Transverse colon (tissue), 4 donors: ENCODE results near the gene TNK2. TPM values are rescaled to one million over a fixed set of nuclear protein-coding genes. Genes with fewer than 3 reads are reported as not detected.
"Not testable (repeated sequence)": the region's sequence is repeated elsewhere in the genome, so short reads cannot be mapped to it uniquely, and the experiment has no call there.

Source experiments
- DNase-seq: peaks from one replicate; pipeline ENCODE4 v3.0.0-alpha.2; 2019
- H3K27ac ChIP-seq, 4 donors: fragments of 200-600 bp; sonication (generic); 2 replicates each; pipeline ENCODE4 v1.5.1; 2016 to 2018; ENCODE audit warnings: inconsistent platforms in 4 of 4
- H3K27me3 ChIP-seq: fragments of 200-600 bp; sonication (generic); 2 replicates; pipeline ENCODE4 v1.5.1; 2017; ENCODE audit warnings: inconsistent platforms
- H3K36me3 ChIP-seq, 4 donors: fragments of 200-600 bp; sonication (generic); 2 replicates each; pipeline ENCODE4 v1.5.1; 2017 to 2019; ENCODE audit warnings: inconsistent platforms in 4 of 4
- H3K4me1 ChIP-seq, 4 donors: fragments of 200-600 bp; sonication (generic); 2 replicates each; pipeline ENCODE4 v1.5.1; 2017 to 2020; ENCODE audit warnings: inconsistent platforms in 4 of 4
- H3K4me3 ChIP-seq, 4 donors: fragments of 200-600 bp; sonication (generic); 1 replicate in 1 of 4; 2 replicates in 3 of 4; pipeline versions ENCODE4 v1.5.1 to v1.6.1; 2017 to 2019; ENCODE audit warnings: inconsistent platforms in 4 of 4
- H3K9me3 ChIP-seq, 2 donors: fragments of 200-600 bp; sonication (generic); 2 replicates each; pipeline ENCODE4 v1.5.1; 2017 to 2019; ENCODE audit warnings: inconsistent platforms in 2 of 2
- EP300 ChIP-seq: sonication (generic); formaldehyde crosslinking; IDR thresholded peaks from one replicate; pipeline ENCODE4 v1.6.1; 2017; ENCODE audit warnings: antibody characterized with exemption, low read depth
- POLR2A ChIP-seq: fragments of 450-650 bp; IDR thresholded peaks from one replicate; pipeline ENCODE4 v1.6.1; 2016; ENCODE audit warnings: antibody characterized with exemption, mild to moderate bottlenecking, moderate library complexity
- POLR2AphosphoS5 ChIP-seq, 3 donors: sonication (generic); formaldehyde crosslinking; IDR thresholded peaks; one replicate each; pipeline ENCODE4 v1.6.1; 2016; ENCODE audit warnings: antibody characterized with exemption in 3 of 3
- WGBS, 2 donors: methylation state at CpG; one replicate each; pipeline ENCODE4 v1.1.5; 2018; ENCODE audit warnings: low coverage in 1 of 2; 5-methylcytosine and 5-hydroxymethylcytosine counted together
- in situ Hi-C, 4 donors: fragments of 200-750 bp; cut with MboI; loops; one replicate each; pipeline versions ENCODE4 v1.15.0 to v1.15.1; 2017; ENCODE audit warnings: low sequenced_read_pairs in 3 of 4, low pct_ligation_motif_present in 1 of 4, low pct_unique_long_range_greater_than_20kb in 1 of 4
- intact Hi-C: fragments of 100-400 bp; cut with DNase I; formaldehyde crosslinking; loops from one replicate; pipeline ENCODE4 v1.15.1; 2023; ENCODE audit warnings: low total_unique reads
- total RNA-seq, 4 donors: library from RNA; depleted of rRNA; stranded (reverse); fragments of >200 nt; gene quantifications; one replicate each; pipeline ENCODE4 v1.1.0, GENCODE V29; 2016
- TF ChIP-seq, protein P1 (sequence below), 5 experiments: fragments of 200-600 bp in 3 of 5; fragments of 450-650 bp in 2 of 5; sonication (generic) in 3 of 5; IDR thresholded peaks; 1 replicate in 2 of 5; 2 replicates in 3 of 5; pipeline ENCODE4 v1.5.1; 2016 to 2017; ENCODE audit warnings: antibody characterized with exemption in 5 of 5, inconsistent platforms in 3 of 5, mild to moderate bottlenecking in 2 of 5, moderate library complexity in 1 of 5

TNK2 gene
- total RNA-seq, 4 donors from 2014 or later, result 19.1 to 74.1 (median 21.3) TPM

GRCh38 chr3:195818301-195818700, 90.0 kb downstream of the TNK2 start:
- intact Hi-C loops (no loop called here), in situ Hi-C loops (no loop called here)
- 90 to 92% methylated on average over 5 to 21 of the region's 21 CpGs for WGBS, 2 donors
- no peak for TF ChIP-seq POLR2A
- no peak for DNase-seq
- no peaks in the 10 kb centered on the region for H3K36me3 ChIP-seq
- no peak overlapping the region for H3K27ac ChIP-seq
- H3K9me3 ChIP-seq, result no peaks in the 10 kb centered on the region
- H3K4me3 ChIP-seq, result no peak overlapping the region
- H3K27me3 ChIP-seq, result peaks cover 6% of the 10 kb centered on the region
- peaks cover 0 to 8% (median 3%) of the 10 kb centered on the region in 4 donors for H3K4me1 ChIP-seq

GRCh38 chr3:195817578-195818135, 90.7 kb downstream of the TNK2 start:
- 86 to 94% methylated on average over 6 to 17 of the region's 17 CpGs for WGBS, 2 donors
- TF ChIP-seq POLR2A (no peak), EP300 (no peak), POLR2AphosphoS5 (IDR thresholded peaks at IDR 0.05) (no peak)
- TF ChIP-seq, protein P1, sequence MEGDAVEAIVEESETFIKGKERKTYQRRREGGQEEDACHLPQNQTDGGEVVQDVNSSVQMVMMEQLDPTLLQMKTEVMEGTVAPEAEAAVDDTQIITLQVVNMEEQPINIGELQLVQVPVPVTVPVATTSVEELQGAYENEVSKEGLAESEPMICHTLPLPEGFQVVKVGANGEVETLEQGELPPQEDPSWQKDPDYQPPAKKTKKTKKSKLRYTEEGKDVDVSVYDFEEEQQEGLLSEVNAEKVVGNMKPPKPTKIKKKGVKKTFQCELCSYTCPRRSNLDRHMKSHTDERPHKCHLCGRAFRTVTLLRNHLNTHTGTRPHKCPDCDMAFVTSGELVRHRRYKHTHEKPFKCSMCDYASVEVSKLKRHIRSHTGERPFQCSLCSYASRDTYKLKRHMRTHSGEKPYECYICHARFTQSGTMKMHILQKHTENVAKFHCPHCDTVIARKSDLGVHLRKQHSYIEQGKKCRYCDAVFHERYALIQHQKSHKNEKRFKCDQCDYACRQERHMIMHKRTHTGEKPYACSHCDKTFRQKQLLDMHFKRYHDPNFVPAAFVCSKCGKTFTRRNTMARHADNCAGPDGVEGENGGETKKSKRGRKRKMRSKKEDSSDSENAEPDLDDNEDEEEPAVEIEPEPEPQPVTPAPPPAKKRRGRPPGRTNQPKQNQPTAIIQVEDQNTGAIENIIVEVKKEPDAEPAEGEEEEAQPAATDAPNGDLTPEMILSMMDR (IDR thresholded peaks at IDR 0.05), result no peak
- Histone ChIP-seq H3K27ac (no peak overlapping the region), H3K27me3 (peaks cover 10% of the 10 kb centered on the region), H3K36me3 (no peaks in the 10 kb centered on the region), H3K4me1 (peaks cover 0 to 6% (median 0%) of the 10 kb centered on the region in 4 donors), H3K9me3 (no peaks in the 10 kb centered on the region), H3K4me3 (no peak overlapping the region)
- no peak for DNase-seq
- intact Hi-C loops (no loop called here), in situ Hi-C loops (no loop called here)

DNA sequence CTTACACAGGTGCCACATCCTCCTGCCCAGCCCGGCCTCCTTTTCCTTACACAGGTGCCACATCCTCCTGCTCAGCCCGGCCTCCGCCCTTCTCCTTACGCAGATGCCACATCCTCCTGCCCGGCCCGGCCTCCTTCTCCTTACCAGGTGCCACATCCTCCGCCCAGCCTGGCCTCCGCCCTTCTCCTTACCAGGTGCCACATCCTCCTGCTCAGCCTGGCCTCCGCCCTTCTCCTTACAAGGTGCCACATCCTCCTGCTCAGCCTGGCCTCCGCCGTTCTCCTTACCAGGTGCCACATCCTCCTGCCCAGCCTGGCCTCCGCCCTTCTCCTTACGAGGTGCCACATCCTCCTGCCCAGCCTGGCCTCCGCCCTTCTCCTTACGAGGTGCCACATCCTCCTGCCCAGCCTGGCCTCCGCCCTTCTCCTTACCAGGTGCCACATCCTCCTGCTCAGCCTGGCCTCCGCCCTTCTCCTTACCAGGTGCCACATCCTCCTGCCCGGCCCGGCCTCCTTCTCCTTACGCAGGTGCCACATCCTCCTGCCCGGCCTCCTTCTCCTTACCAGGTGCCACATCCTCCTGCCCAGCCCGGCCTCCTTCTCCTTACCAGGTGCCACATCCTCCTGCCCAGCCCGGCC, 92.0 kb downstream of the TNK2 start:
- intact Hi-C loops, H3K27ac ChIP-seq, H3K36me3 ChIP-seq, H3K9me3 ChIP-seq, H3K4me1 ChIP-seq, H3K4me3 ChIP-seq, in situ Hi-C loops: not testable (repeated sequence)
- WGBS, 2 donors, result 64 to 76% methylated on average over 8 to 22 of the region's 23 CpGs
- peak; percentile 43 for DNase-seq
- peaks cover 16% of the 10 kb centered on the region for H3K27me3 ChIP-seq

GRCh38 chr3:195815169-195815771, 93.1 kb downstream of the TNK2 start:
- Histone ChIP-seq H3K27me3 (peaks cover 11% of the 10 kb centered on the region), H3K27ac (no peak overlapping the region), H3K4me3 (no peak overlapping the region), H3K9me3 (no peaks in the 10 kb centered on the region), H3K36me3 (no peaks in the 10 kb centered on the region), H3K4me1 (peaks cover 0 to 6% (median 0%) of the 10 kb centered on the region in 4 donors)
- DNase-seq, result no peak
- intact Hi-C loops, result no loop called here
- in situ Hi-C loops, result no loop called here
- TF ChIP-seq POLR2A (no peak), EP300 (no peak), POLR2AphosphoS5 (IDR thresholded peaks at IDR 0.05) (no peak)
- TF ChIP-seq, protein P1 (IDR thresholded peaks at IDR 0.05), result no peak
- WGBS, 2 donors, result 89% methylated on average over 18 of the region's 18 CpGs; no CpG with 5 or more reads in 1 of the 2 donors

DNA sequence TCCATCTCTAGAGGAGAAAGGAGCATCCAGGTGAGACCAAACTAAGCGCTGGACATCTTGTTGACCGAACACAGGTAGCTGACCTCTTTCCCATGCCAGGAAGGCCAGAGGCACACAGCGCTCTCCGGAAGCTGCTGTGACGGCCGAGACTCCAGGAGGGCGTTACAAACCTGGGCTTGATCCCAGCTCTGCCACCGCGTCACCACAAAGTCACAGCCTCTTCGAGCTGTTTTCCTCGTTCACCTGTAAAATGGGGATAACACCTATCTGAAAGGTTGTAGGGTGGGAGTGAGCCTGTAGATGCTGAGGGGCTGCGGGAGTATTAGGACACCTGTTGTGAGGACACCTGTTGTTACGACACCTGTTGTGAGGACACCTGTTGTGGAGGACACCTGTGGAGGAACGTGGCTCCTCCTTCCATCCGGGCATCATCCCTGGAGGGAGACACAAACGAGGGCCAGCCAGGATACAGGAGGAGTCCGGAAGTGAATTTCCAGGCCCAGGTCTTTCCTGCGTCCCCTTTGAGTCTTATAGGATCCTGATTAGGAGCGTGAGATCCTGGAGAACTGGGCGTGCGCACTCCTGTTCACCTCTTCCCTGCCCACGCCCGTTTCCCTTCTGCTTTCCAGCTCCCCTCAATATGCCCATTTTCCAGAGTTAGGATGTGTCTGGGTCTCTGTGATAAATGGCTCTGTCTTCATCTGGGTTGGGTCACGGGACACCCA, 94.3 kb downstream of the TNK2 start:
- 90% methylated on average over 24 of the region's 24 CpGs; no CpG with 5 or more reads in 1 of the 2 donors for WGBS, 2 donors
- Histone ChIP-seq H3K27ac (no peak overlapping the region), H3K4me1 (peaks cover 0 to 9% (median under 1%) of the 10 kb centered on the region in 4 donors), H3K36me3 (no peaks in the 10 kb centered on the region), H3K4me3 (no peak overlapping the region), H3K9me3 (no peaks in the 10 kb centered on the region), H3K27me3 (peaks cover 11% of the 10 kb centered on the region)
- DNase-seq, result no peak
- in situ Hi-C loops (no loop called here), intact Hi-C loops (no loop called here)
- no peak for TF ChIP-seq EP300
- TF ChIP-seq POLR2AphosphoS5 (IDR thresholded peaks at IDR 0.05), result no peak
- TF ChIP-seq, protein P1 (IDR thresholded peaks at IDR 0.05), result no peak
- TF ChIP-seq POLR2A, result no peak
